Measurements from ENCODE around the gene TBC1D2B.
"Not testable (repeated sequence)": the region's sequence is repeated elsewhere in the genome, so short reads cannot be mapped to it uniquely, and the experiment has no call there.

Gene TBC1D2B

GRCh38 chr15:77971875-77972274 is 105.6 kb downstream of the TBC1D2B start:
- H3K4me1 Mint-ChIP-seq; H3K27ac Mint-ChIP-seq; ATAC-seq; H3K9me3 Mint-ChIP-seq; DNase-seq (ENCODE audit: low spot score in 2 of 2); H3K4me3 Mint-ChIP-seq; H3K36me3 Mint-ChIP-seq: not testable (repeated sequence)

GRCh38 chr15:77970813-77971360 is 106.6 kb downstream of the TBC1D2B start:
- not testable (repeated sequence) for H3K36me3 Mint-ChIP-seq; ATAC-seq; H3K4me1 Mint-ChIP-seq; H3K27ac Mint-ChIP-seq; H3K9me3 Mint-ChIP-seq; H3K4me3 Mint-ChIP-seq; DNase-seq (ENCODE audit: low spot score in 2 of 2)

GRCh38 chr15:77969055-77969454 is 108.5 kb downstream of the TBC1D2B start:
- Mint-ChIP-seq H3K27ac (no peak overlapping the region), H3K4me1 (no peaks in the 10 kb centered on the region), H3K4me3 (no peak overlapping the region), H3K36me3 (no peaks in the 10 kb centered on the region), H3K9me3 (peaks cover 3% of the 10 kb centered on the region)
- ATAC-seq, result no peak
- no peak for DNase-seq (ENCODE audit: low spot score in 2 of 2)

- Mint-ChIP-seq H3K4me3 (no peak overlapping the region), H3K36me3 (no peaks in the 10 kb centered on the region), H3K27ac (no peak overlapping the region), H3K9me3 (peaks cover 3% of the 10 kb centered on the region), H3K4me1 (no peaks in the 10 kb centered on the region)
- DNase-seq (ENCODE audit: low spot score in 2 of 2), result no peak
- ATAC-seq, result no peak
Observed at GRCh38 chr15:77967798-77968197, 109.7 kb downstream of the TBC1D2B start.

- H3K4me1 Mint-ChIP-seq; H3K4me3 Mint-ChIP-seq; H3K36me3 Mint-ChIP-seq; DNase-seq (ENCODE audit: low spot score in 2 of 2); H3K27ac Mint-ChIP-seq; ATAC-seq; H3K9me3 Mint-ChIP-seq: not testable (repeated sequence)
Observed at GRCh38 chr15:77967235-77967615, 110.3 kb downstream of the TBC1D2B start.

GRCh38 chr15:77966540-77967234 is 110.8 kb downstream of the TBC1D2B start:
- Mint-ChIP-seq H3K9me3 (peaks cover 3% of the 10 kb centered on the region), H3K36me3 (no peaks in the 10 kb centered on the region), H3K4me3 (no peak overlapping the region), H3K27ac (no peak overlapping the region), H3K4me1 (no peaks in the 10 kb centered on the region)
- ATAC-seq, result peak; percentile 69
- no peak for DNase-seq (ENCODE audit: low spot score in 2 of 2)

- Mint-ChIP-seq H3K4me1 (peaks cover 9% of the 10 kb centered on the region), H3K27ac (no peak overlapping the region), H3K36me3 (no peaks in the 10 kb centered on the region), H3K4me3 (no peak overlapping the region), H3K9me3 (peaks cover 3% of the 10 kb centered on the region)
- ATAC-seq (no peak), DNase-seq (ENCODE audit: low spot score in 2 of 2) (no peak)
Observed at GRCh38 chr15:77964193-77964592, 113.3 kb downstream of the TBC1D2B start.

- DNase-seq (ENCODE audit: low spot score in 2 of 2), result peak; percentile 78 to 90
- H3K4me3 Mint-ChIP-seq, result peak overlapping the region; percentile 40
- ATAC-seq, result peak; percentile 94
- peaks cover 13% of the 10 kb centered on the region for H3K4me1 Mint-ChIP-seq
- no peak overlapping the region for H3K27ac Mint-ChIP-seq
- H3K9me3 Mint-ChIP-seq, result no peaks in the 10 kb centered on the region
- no peaks in the 10 kb centered on the region for H3K36me3 Mint-ChIP-seq
Observed at GRCh38 chr15:77959432-77959879, 118.1 kb downstream of the TBC1D2B start.

GRCh38 chr15:77958716-77959431 is 118.6 kb downstream of the TBC1D2B start:
- not testable (repeated sequence) for H3K27ac Mint-ChIP-seq; H3K9me3 Mint-ChIP-seq; H3K36me3 Mint-ChIP-seq; ATAC-seq; DNase-seq (ENCODE audit: low spot score in 2 of 2)
- Mint-ChIP-seq H3K4me3 (peak overlapping the region; percentile 40), H3K4me1 (peaks cover 13% of the 10 kb centered on the region)

- not testable (repeated sequence) for H3K27ac Mint-ChIP-seq; H3K4me3 Mint-ChIP-seq; DNase-seq (ENCODE audit: low spot score in 2 of 2); H3K9me3 Mint-ChIP-seq; ATAC-seq; H3K36me3 Mint-ChIP-seq
- peaks cover 13% of the 10 kb centered on the region for H3K4me1 Mint-ChIP-seq
Observed at GRCh38 chr15:77958021-77958420, 119.5 kb downstream of the TBC1D2B start.

GRCh38 chr15:77953926-77954325 is 123.6 kb downstream of the TBC1D2B start:
- H3K9me3 Mint-ChIP-seq, H3K4me3 Mint-ChIP-seq, H3K4me1 Mint-ChIP-seq, H3K36me3 Mint-ChIP-seq: not testable (repeated sequence)
- ATAC-seq, result peak; percentile 93
- H3K27ac Mint-ChIP-seq, result peak overlapping the region; percentile 64
- DNase-seq (ENCODE audit: low spot score in 2 of 2), result peak in 1 of 2 donors; percentile 73

- H3K9me3 Mint-ChIP-seq, H3K27ac Mint-ChIP-seq, H3K4me3 Mint-ChIP-seq, H3K36me3 Mint-ChIP-seq, H3K4me1 Mint-ChIP-seq: not testable (repeated sequence)
- ATAC-seq, result peak; percentile 38
- DNase-seq (ENCODE audit: low spot score in 2 of 2), result peak in 1 of 2 donors; percentile 70
Observed at GRCh38 chr15:77952928-77953446, 124.5 kb downstream of the TBC1D2B start.

GRCh38 chr15:77951105-77951786 is 126.3 kb downstream of the TBC1D2B start:
- not testable (repeated sequence) for ATAC-seq; H3K4me1 Mint-ChIP-seq; H3K27ac Mint-ChIP-seq; H3K36me3 Mint-ChIP-seq; H3K4me3 Mint-ChIP-seq; H3K9me3 Mint-ChIP-seq; DNase-seq (ENCODE audit: low spot score in 2 of 2)

- not testable (repeated sequence) for DNase-seq (ENCODE audit: low spot score in 2 of 2); ATAC-seq; H3K36me3 Mint-ChIP-seq; H3K27ac Mint-ChIP-seq; H3K4me1 Mint-ChIP-seq; H3K9me3 Mint-ChIP-seq; H3K4me3 Mint-ChIP-seq
Observed at GRCh38 chr15:77950470-77950869, 127.0 kb downstream of the TBC1D2B start.

- H3K9me3 Mint-ChIP-seq, result no peaks in the 10 kb centered on the region
- no peak for ATAC-seq
- H3K4me3 Mint-ChIP-seq, result peak overlapping the region; percentile 69
- H3K36me3 Mint-ChIP-seq, result no peaks in the 10 kb centered on the region
- peaks cover 13% of the 10 kb centered on the region for H3K4me1 Mint-ChIP-seq
- no peak overlapping the region for H3K27ac Mint-ChIP-seq
- no peak for DNase-seq (ENCODE audit: low spot score in 2 of 2)
Observed at GRCh38 chr15:77945566-77945965, 131.9 kb downstream of the TBC1D2B start.

All from stimulated activated effector memory CD8-positive, alpha-beta T cell treated with anti-CD3 and anti-CD28 coated beads, Interleukin-12 subunit alpha, Interleukin-12 subunit beta, amount 100 ng/mL, for 72 hours (primary cell).